ENCODE data around the gene PACSIN2. TPM values are rescaled to one million over a fixed set of nuclear protein-coding genes. Genes with fewer than 3 reads are reported as not detected.

Gene PACSIN2
- total RNA-seq, 2 experiments from 2014 or later = 33.5 to 35.7 TPM

- Mint-ChIP-seq H3K27me3 (no peaks in the 10 kb centered on the region), H3K9me3 (peaks cover 4% of the 10 kb centered on the region), H3K36me3 (ENCODE audit: low read depth) (peaks cover 37% of the 10 kb centered on the region), H3K27ac (no peak overlapping the region), H3K4me1 (ENCODE audit: low read depth) (peaks cover 16% of the 10 kb centered on the region), H3K4me3 (no peak overlapping the region)
- DNase-seq (no peak), ATAC-seq (no peak)
- TF ChIP-seq, protein P1, sequence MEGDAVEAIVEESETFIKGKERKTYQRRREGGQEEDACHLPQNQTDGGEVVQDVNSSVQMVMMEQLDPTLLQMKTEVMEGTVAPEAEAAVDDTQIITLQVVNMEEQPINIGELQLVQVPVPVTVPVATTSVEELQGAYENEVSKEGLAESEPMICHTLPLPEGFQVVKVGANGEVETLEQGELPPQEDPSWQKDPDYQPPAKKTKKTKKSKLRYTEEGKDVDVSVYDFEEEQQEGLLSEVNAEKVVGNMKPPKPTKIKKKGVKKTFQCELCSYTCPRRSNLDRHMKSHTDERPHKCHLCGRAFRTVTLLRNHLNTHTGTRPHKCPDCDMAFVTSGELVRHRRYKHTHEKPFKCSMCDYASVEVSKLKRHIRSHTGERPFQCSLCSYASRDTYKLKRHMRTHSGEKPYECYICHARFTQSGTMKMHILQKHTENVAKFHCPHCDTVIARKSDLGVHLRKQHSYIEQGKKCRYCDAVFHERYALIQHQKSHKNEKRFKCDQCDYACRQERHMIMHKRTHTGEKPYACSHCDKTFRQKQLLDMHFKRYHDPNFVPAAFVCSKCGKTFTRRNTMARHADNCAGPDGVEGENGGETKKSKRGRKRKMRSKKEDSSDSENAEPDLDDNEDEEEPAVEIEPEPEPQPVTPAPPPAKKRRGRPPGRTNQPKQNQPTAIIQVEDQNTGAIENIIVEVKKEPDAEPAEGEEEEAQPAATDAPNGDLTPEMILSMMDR (IDR thresholded peaks at IDR 0.05) = no peak
- intact Hi-C loops (cut with micrococcal nuclease) = no loop called here
- CTCF ChIA-PET = interaction anchor here (1.8 kb wide), 1 partner anchor 42 kb away, joined by 4 read pairs; no protein-coding TSS in a partner anchor
- POLR2A ChIA-PET = no interaction called here
Observed at GRCh38 chr22:42825796-42826195, 189.2 kb downstream of the PACSIN2 start.

DNA sequence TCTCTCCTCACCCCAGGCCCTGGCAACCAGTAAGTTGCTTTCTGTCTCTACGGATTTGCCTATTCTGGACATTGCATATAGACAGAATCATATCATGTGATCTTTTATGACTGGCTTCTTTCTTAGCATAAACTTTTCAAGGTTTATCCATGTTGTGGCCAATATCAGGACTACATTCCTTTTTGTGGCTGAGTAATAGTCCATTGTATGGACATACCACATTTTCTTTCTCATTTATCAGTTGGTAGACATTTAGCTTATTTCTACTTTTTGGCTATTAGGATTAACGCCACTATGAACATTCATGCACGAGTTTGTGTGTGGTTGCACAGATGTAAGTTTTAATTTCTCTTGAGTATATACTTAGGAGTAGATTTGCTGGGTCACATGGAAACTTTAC, 193.6 kb downstream of the PACSIN2 start:
- ATAC-seq = no peak
- H3K27ac Mint-ChIP-seq = no peak overlapping the region

GRCh38 chr22:42820045-42820763, 194.7 kb downstream of the PACSIN2 start:
- ChIA-PET CTCF (no interaction called here), POLR2A (no interaction called here)
- Mint-ChIP-seq H3K9me3 (peaks cover 4% of the 10 kb centered on the region), H3K36me3 (ENCODE audit: low read depth) (peaks cover 25% of the 10 kb centered on the region), H3K4me3 (no peak overlapping the region), H3K27ac (no peak overlapping the region), H3K4me1 (ENCODE audit: low read depth) (no peaks in the 10 kb centered on the region), H3K27me3 (no peaks in the 10 kb centered on the region)
- ATAC-seq (no peak), DNase-seq (no peak)
- TF ChIP-seq, protein P1 (IDR thresholded peaks at IDR 0.05) = no peak
- intact Hi-C loops (cut with micrococcal nuclease) = no loop called here

More for the DNA sequence above, 193.6 kb downstream of the PACSIN2 start:
- POLR2A ChIA-PET = interaction anchor here (0.9 kb wide), 1 partner anchor 269 kb away, joined by 3 read pairs; no protein-coding TSS in a partner anchor
- DNase-seq = no peak
- Mint-ChIP-seq H3K9me3 (peaks cover 4% of the 10 kb centered on the region), H3K4me3 (no peak overlapping the region), H3K36me3 (ENCODE audit: low read depth) (peaks cover 25% of the 10 kb centered on the region), H3K4me1 (ENCODE audit: low read depth) (no peaks in the 10 kb centered on the region), H3K27me3 (no peaks in the 10 kb centered on the region)
- CTCF ChIA-PET = no interaction called here
- TF ChIP-seq, protein P1 (IDR thresholded peaks at IDR 0.05) = no peak
- intact Hi-C loops (cut with micrococcal nuclease) = no loop called here

Other genes starting within 250 kb of the PACSIN2 start
- gene ARFGAP3, start 157.9 kb downstream of the PACSIN2 start, total RNA-seq = 10 to 100 TPM; 27.1 to 27.2 TPM
- 1 to 10 TPM; 4.2 to 6.0 TPM for gene TTLL1, start 74.2 kb upstream of the PACSIN2 start, total RNA-seq
- 1 to 10 TPM; 2.5 to 3.3 TPM for gene BIK, start 95.6 kb upstream of the PACSIN2 start, total RNA-seq
- 10 to 100 TPM; 14.8 to 15.0 TPM for gene MCAT, start 128.2 kb upstream of the PACSIN2 start, total RNA-seq
- 100 to 1,000 TPM in 1 of 2 experiments, 10 to 100 TPM in 1; 94.8 to 103 TPM for gene TSPO, start 136.4 kb upstream of the PACSIN2 start, total RNA-seq
- 10 to 100 TPM; 83.5 to 86.0 TPM for gene TTLL12, start 172.0 kb upstream of the PACSIN2 start, total RNA-seq